HUES6 (cell line): ENCODE results near the gene PITPNM1.
"Not testable (repeated sequence)": the region's sequence is repeated elsewhere in the genome, so short reads cannot be mapped to it uniquely, and the experiment has no call there.

Experiments used
- H3K27ac ChIP-seq: 2 replicates; pipeline ENCODE4 v1.7.0; 2013; ENCODE audit warnings: low read depth, mild to moderate bottlenecking, low read length, inconsistent platforms
- H3K27me3 ChIP-seq: 2 replicates; pipeline ENCODE4 v1.6.1; 2013; ENCODE audit warnings: low read length; ENCODE audit not compliant: control insufficient read depth, insufficient read depth
- H3K36me3 ChIP-seq: 2 replicates; pipeline ENCODE4 v1.6.1; 2013; ENCODE audit warnings: low read length; ENCODE audit not compliant: control insufficient read depth, insufficient read depth
- H3K4me1 ChIP-seq: 2 replicates; pipeline ENCODE4 v1.6.1; 2013; ENCODE audit warnings: low read length; ENCODE audit not compliant: control insufficient read depth, insufficient read depth
- H3K4me3 ChIP-seq: 2 replicates; pipeline ENCODE4 v1.5.1; 2013; ENCODE audit warnings: low read depth, low read length
- H3K9ac ChIP-seq: one replicate; pipeline ENCODE4 v1.6.1; 2013; ENCODE audit warnings: mild to moderate bottlenecking, low read length
- H3K9me3 ChIP-seq: 2 replicates; pipeline ENCODE4 v1.6.1; 2013; ENCODE audit warnings: low read depth, low read length; ENCODE audit not compliant: control insufficient read depth, insufficient read depth

The PITPNM1 gene

GRCh38 chr11:67468759-67469507 lies 36.2 kb downstream of the PITPNM1 start, which contains the start of gene TMEM134:
Gene TMEM134, minus strand, starts transcription at chr11:67469251. Its CDS starts 59 bp downstream, at chr11:67469192.
- H3K27me3 ChIP-seq = no peaks in the 10 kb centered on the region
- H3K36me3 ChIP-seq = no peaks in the 10 kb centered on the region
- H3K4me3 ChIP-seq = peak within 1 kb of the TSS; percentile 88
- peaks cover 15% of the 10 kb centered on the region for H3K4me1 ChIP-seq
- peak within 1 kb of the TSS; percentile 45; the same call in 1 of the 2 replicates for H3K27ac ChIP-seq
- peak within 1 kb of the TSS; percentile 54 for H3K9ac ChIP-seq
- H3K9me3 ChIP-seq = no peaks in the 10 kb centered on the region

- H3K27me3 ChIP-seq = no peaks in the 10 kb centered on the region
- H3K4me1 ChIP-seq = peaks cover 19% of the 10 kb centered on the region
- peak overlapping the region; percentile 45; the same call in 1 of the 2 replicates for H3K27ac ChIP-seq
- H3K9me3 ChIP-seq = no peaks in the 10 kb centered on the region
- H3K4me3 ChIP-seq = peak overlapping the region; percentile 88
- H3K9ac ChIP-seq = peak overlapping the region; percentile 54
- no peaks in the 10 kb centered on the region for H3K36me3 ChIP-seq
Measured at GRCh38 chr11:67468456-67468758, 36.8 kb downstream of the PITPNM1 start.

DNA sequence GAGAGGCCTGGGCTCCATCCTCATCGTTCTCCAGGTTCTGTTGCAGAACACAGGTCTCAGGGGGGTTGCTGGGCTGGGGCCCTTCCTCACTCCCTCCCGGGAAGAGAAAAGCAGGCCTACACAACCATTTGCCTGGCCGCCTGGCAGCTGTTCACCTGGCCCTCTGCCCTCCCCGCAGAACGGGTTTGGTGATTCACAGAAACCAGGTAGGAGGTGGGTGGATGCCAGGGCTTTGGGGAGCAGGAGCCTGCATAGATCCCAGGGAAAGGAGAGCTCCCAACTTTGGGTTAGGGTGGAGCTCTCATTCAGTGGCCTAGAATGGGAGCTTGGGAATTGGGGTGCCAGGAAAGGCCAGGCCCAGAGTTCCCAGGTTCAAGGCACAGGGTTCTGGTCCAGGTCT lies 37.1 kb downstream of the PITPNM1 start:
- Histone ChIP-seq H3K4me1 (peaks cover 19% of the 10 kb centered on the region), H3K9ac (peak overlapping the region; percentile 54), H3K27ac (no peak overlapping the region), H3K9me3 (no peaks in the 10 kb centered on the region), H3K36me3 (no peaks in the 10 kb centered on the region), H3K27me3 (no peaks in the 10 kb centered on the region), H3K4me3 (peak overlapping the region; percentile 88)

- Histone ChIP-seq H3K9ac (no peak overlapping the region), H3K4me1 (peaks cover 19% of the 10 kb centered on the region), H3K27me3 (no peaks in the 10 kb centered on the region), H3K4me3 (no peak overlapping the region), H3K27ac (no peak overlapping the region), H3K9me3 (no peaks in the 10 kb centered on the region), H3K36me3 (no peaks in the 10 kb centered on the region)
Measured at GRCh38 chr11:67466962-67467771, 38.0 kb downstream of the PITPNM1 start.

DNA sequence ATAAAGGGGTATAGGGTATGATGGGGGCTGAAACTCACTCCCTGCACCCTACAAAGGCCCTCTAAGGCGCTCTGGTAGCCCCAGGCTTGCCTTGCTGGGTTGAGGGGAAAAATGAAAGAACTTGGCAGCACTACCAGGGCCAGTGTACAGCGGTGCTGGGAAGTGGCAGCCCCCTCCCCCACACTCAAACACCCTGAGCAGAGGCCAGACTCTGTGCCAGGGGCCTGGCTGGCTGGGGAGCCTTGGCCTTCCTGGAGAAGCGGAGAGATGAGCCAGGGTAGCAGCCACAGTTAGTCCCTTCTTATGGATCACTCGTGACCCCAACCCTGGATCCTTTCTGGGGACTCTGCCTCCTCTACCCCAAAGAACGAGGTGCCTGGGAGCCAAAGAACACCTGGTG lies 38.8 kb downstream of the PITPNM1 start:
- no peak overlapping the region for H3K27ac ChIP-seq
- no peaks in the 10 kb centered on the region for H3K36me3 ChIP-seq
- no peak overlapping the region for H3K9ac ChIP-seq
- no peaks in the 10 kb centered on the region for H3K9me3 ChIP-seq
- peaks cover 19% of the 10 kb centered on the region for H3K4me1 ChIP-seq
- H3K4me3 ChIP-seq = no peak overlapping the region
- no peaks in the 10 kb centered on the region for H3K27me3 ChIP-seq

DNA sequence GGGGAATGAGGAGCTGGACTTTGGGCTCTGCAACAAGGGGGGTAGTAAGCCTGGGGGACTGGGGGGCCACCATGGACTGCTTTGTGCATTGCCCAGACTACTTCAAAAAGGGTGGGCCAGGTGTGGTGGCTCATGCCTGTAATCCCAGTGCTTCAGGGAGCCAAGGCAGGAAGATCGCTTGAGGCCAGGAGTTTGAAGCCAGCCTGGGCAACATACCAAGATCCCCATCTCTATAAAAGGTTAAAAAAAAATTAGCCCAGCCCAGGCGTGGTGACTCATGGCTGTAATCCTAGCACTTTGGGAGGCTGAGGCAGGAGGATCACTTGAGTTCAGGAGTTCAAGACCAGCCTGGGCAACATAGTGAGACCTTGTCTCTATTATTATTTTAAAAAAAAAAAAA lies 39.6 kb downstream of the PITPNM1 start:
- not testable (repeated sequence) for H3K36me3 ChIP-seq, H3K27me3 ChIP-seq, H3K9me3 ChIP-seq, H3K27ac ChIP-seq
- Histone ChIP-seq H3K4me1 (peaks cover 19% of the 10 kb centered on the region), H3K4me3 (peak overlapping the region; percentile 78), H3K9ac (peak overlapping the region; percentile 75)

- Histone ChIP-seq H3K9ac (peak overlapping the region; percentile 75), H3K27ac (peak overlapping the region; percentile 69), H3K27me3 (no peaks in the 10 kb centered on the region), H3K9me3 (no peaks in the 10 kb centered on the region), H3K4me1 (peaks cover 19% of the 10 kb centered on the region), H3K4me3 (peak overlapping the region; percentile 78), H3K36me3 (no peaks in the 10 kb centered on the region)
Measured at GRCh38 chr11:67465189-67465510, 40.0 kb downstream of the PITPNM1 start.

DNA sequence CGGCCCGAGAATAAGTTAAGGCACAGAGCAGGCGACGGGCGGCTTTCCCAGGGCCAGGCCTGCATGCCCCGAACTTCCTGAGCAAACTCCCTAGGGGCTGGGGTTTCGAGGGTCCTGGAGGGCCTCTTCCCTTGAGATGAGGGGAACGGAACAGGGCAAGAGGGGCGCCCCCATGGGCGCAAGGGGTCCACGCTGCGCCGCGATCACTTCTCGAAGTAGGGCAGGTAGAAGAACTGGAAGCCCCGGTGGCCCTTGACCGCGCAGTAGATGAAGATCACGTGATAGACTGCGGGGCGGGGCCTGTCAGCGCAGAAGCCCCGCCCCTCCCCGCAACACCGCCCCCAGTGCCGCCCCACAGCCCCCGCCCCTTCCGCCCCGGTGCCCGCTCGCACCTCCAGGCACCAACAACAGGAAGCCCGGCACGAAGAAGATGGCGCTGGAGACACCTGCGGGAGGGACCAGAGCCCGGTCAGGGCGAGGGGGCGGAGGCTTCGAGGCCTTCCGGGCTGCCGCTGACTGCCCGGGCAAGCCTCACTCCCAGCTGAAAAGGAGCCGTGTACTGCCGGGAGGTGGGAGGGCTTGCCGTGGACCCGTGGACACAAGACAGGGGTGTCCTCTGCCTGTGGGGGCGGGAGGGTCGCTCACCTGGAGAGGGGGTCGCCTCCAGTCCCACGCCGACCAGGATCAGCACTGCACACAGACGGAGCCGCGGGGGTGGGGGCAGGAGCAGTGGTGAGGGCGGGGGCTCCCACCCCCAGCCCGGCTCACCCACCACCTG lies 40.6 kb downstream of the PITPNM1 start:
- H3K4me1 ChIP-seq = peaks cover 19% of the 10 kb centered on the region
- peak overlapping the region; percentile 75 for H3K9ac ChIP-seq
- no peaks in the 10 kb centered on the region for H3K9me3 ChIP-seq
- H3K27me3 ChIP-seq = no peaks in the 10 kb centered on the region
- H3K27ac ChIP-seq = peak overlapping the region; percentile 69
- H3K4me3 ChIP-seq = peak overlapping the region; percentile 78
- no peaks in the 10 kb centered on the region for H3K36me3 ChIP-seq

DNA sequence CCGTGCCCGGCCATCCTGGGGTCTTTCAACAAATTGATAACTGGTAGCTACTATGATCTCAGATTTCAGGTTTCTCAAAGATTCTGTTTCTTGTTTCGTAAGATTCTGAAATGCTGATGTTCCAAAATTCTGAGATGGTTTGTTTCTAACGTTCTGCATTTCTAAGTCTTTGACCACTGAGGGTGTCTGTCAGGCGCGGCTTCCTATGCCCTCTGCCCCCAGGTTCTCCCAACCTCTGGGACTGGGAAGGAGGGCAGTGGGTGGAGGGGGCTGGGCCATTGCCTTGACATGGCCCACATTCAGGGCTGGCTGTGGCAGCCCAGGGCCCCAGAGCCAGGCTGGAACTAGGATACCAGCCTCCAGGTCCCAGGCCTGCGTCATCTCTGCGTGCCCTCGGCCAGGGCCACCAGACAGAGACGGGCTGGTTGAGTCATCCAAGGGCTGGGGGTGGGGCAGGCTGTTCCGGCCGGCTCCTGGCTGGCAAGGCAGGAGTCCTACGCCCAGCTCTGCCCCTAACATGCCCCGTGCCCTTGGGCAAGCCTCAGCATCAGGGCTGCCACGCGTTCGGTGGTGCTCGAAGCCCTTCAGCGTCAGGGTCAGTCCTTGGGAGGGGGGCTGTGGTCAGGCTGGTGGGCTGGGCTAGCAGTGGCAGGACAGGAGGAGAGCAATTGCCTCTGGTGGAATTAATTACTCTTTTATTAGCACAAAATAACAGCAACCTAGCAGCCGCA lies 41.3 kb downstream of the PITPNM1 start:
- H3K36me3 ChIP-seq = no peaks in the 10 kb centered on the region
- H3K4me1 ChIP-seq = peaks cover 19% of the 10 kb centered on the region
- H3K27ac ChIP-seq = peak overlapping the region; percentile 34; the same call in 1 of the 2 replicates
- H3K9me3 ChIP-seq = no peaks in the 10 kb centered on the region
- H3K9ac ChIP-seq = peak overlapping the region; percentile 57
- H3K27me3 ChIP-seq = no peaks in the 10 kb centered on the region
- peak overlapping the region; percentile 44 for H3K4me3 ChIP-seq

- H3K27me3 ChIP-seq = no peaks in the 10 kb centered on the region
- no peaks in the 10 kb centered on the region for H3K36me3 ChIP-seq
- H3K9me3 ChIP-seq = no peaks in the 10 kb centered on the region
- H3K4me3 ChIP-seq = no peak overlapping the region
- H3K27ac ChIP-seq = no peak overlapping the region
- peaks cover 17% of the 10 kb centered on the region for H3K4me1 ChIP-seq
- H3K9ac ChIP-seq = no peak overlapping the region
Measured at GRCh38 chr11:67463186-67463585, 42.0 kb downstream of the PITPNM1 start.
